ENCODE data around the gene TNS1.
"Not testable (repeated sequence)": the region's sequence is repeated elsewhere in the genome, so short reads cannot be mapped to it uniquely, and the experiment has no call there.

TNS1 gene

GRCh38 chr2:218002845-218003180 lies at the start of gene TNS1:
Gene TNS1 (minus strand): TSS chr2:218002995. CDS start chr2:218002872, 123 bp downstream.
- no peak for DNase-seq

- no peak for DNase-seq
Observed at GRCh38 chr2:218051903-218052302, 49.1 kb upstream of the TNS1 start.

DNA sequence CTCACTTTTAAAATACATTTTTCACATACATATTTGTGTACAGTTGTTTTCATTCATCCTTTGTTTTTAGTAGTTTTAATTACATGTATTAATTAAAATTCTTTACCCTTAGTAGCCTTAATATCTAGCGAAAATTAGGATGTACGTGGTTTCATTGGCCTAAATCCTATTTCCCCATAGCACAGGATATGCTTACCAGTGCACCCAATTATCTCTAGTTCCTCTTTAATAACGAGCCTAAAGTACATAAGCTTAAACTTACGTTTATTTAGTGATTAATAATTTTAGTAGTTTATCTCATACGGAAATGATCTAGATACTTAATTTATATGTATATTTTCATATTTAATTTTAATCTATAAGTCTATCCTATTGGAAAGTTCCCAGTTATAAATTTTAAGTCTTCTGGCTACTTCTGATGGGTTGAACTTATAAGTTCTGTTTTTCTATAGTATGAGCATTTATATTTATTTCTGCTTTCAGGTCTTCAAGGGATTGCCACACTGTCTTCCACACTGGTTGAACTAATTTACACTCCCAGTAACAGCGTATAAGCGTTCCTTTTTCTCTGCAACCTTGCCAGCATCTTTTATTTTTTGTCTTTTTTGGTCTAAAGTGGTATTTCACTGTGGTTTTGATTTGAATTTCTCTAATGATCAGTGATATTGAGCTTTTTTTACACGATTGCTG lies 44.9 kb upstream of the TNS1 start:
- no peak for DNase-seq

DNA sequence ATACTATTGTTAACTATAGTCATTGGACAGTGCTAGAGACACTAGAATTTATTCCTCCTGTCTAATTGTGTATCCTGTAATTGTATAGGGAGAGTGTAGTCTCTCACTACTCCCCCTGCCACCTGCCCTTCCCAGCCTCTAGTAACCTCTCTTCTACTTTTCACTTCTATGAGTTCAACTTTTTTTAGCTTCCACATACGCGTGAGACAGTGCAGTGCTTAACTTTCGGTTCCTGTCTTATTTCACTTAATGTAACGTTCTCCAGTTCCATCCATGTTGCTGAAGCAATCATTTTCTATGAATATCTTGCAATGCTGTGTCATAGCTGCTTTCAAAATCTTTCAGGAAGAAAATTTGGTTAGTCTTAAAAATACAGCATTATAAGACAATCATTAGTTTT lies 43.4 kb upstream of the TNS1 start:
- DNase-seq, result no peak

DNA sequence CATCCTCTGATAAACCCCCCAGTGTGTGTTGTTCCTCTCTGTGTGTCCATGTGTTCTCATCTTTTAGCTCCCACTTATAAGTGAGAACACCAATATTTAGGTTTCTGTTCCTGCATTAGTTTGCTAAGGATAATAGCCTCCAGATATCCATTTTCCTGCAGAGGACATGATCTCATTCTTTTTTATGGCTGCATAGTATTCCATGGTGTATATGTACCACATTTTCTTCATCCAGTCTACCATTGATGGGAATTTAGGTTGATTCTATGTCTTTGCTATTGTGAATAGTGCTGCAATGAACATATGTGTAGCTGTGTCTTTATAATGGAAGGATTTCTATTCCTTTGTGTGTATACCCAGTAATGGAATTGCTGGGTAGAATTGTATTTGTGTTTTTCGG lies 41.8 kb upstream of the TNS1 start:
- not testable (repeated sequence) for DNase-seq

GRCh38 chr2:218043701-218044109 lies 40.9 kb upstream of the TNS1 start:
- DNase-seq, result no peak

GRCh38 chr2:218043100-218043499 lies 40.3 kb upstream of the TNS1 start:
- no peak for DNase-seq

GRCh38 chr2:218041302-218042168 lies 38.7 kb upstream of the TNS1 start:
- DNase-seq, result no peak

DNA sequence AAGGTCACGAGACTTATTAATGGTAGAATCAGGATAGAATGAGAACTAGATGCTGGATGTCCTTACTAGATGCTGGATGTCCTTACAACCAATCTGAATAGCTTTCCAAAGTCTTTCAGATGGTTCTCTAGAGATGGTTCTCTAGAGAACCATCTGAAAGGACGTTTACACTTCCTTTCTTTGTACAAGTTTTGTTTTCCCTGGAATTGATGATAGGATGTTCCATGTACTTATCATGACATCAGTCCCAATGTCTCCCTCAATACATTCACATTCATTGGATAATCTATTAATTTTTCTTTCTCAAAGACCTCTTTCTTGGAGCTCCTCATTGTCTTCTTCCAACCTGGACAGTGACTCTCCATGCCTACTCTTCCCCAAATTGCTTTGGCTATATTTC lies 38.1 kb upstream of the TNS1 start:
- DNase-seq, result no peak

- no peak for DNase-seq
Observed at GRCh38 chr2:218039171-218039570, 36.4 kb upstream of the TNS1 start.

DNA sequence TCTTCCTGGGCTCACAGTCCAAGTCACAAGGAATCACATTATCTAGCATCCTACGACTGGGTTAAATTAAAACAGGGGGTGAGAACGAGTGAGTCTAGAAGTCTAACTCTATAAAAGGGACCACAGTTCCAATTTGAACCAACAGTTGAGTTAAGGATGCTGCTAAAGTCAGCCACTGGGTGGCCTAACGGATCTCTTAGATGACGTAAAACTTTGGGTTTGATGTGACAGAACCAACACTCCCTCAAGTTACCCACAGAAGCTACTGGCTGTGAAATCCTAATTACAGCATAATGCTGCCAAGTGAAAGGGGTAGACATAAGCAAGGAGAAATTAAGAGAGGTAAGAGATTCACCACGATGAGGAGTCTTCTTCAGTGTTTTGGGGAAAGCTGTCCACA lies 33.6 kb upstream of the TNS1 start:
- no peak for DNase-seq

GRCh38 chr2:218035463-218036100 lies 32.8 kb upstream of the TNS1 start:
- no peak for DNase-seq

GRCh38 chr2:218034497-218035213 lies 31.9 kb upstream of the TNS1 start:
- not testable (repeated sequence) for DNase-seq

DNA sequence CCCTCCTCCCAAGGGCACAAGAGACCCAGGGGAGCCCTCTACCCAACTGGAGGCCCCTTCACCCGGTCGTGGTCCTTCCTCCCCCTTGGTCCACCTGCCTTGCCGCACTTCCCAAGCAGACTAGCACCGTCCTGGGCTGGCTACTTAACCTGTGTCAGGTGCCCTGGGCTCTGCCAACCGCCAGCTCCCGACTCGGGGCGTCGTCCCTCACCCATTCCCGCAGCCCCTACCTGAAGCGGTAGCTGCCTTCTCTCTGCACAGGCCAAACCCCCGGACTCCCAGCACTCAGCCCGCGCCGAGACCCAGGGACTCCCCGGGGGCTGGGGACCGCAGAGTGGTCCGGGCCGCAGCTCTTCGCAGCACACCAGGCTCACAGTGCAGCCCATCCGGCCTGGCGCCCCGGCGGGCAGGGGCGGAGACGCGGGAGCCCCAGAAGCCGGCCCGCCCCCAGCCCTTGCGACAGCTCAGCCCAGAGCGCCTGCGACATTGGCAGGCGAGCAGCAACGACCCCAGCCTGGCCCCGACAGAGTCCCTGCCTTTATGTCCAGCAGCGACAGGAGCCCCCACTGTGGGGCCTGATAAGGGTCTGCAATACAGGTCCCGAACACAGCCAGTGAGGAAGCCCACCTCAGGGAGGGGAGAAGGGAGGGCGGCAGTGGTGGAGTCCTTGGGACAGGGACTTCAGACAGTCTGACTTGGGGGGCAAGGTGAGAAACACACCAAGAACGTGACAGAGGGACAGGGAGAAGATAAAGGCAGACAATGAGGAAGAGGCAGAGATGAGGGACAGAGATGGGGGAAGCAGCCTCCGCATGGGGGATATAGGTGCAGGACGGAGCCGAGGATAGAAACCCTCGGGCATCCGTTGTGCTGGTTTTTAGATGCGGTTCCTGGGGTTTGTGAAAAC lies 31.0 kb upstream of the TNS1 start:
- DNase-seq, result no peak

DNA sequence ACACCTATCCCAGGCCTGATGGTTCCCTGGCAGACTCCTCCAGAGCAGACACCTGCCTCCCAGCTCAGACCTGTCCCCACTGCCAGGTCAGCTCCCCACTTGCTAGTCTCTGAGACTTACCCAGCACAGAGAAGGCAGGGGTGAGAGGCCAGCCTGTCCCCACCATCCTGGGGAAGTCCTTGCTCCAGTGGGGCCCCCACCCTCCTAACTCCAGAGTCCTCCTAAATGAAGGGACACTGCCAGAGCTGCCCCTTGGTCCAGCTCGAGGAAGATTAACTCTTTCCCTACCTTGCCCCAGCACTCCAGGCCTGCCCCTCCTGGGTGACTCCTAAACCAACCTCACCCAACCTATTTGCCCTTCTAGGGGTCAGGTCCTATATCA lies 30.4 kb upstream of the TNS1 start:
- DNase-seq, result no peak

GRCh38 chr2:218032336-218033171 lies 29.8 kb upstream of the TNS1 start:
- DNase-seq, result no peak

DNA sequence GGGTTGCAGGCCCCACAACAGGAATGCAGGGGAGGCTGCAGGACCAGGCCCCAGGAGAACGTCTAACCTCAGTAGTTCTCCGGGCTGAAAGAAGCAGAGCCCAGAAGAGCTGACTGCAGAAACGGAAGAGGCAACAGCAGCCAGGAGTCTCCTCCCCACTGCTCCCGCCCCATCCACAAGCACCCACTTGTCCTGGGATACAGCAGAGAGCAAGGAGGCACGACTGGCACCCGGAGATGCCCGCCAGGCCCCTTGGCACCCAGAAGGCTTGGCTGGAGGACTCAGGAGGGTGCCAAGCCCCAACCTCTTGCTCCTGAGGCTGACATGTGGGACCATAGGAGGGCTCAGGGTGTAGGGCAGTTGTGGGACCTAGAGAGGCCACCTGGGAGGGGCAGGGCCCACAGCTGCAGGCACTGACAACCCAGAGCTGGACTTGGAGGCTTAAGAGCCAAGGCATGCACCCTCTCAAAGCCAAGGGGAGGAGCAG lies 29.0 kb upstream of the TNS1 start:
- no peak for DNase-seq

GRCh38 chr2:218031261-218031660 lies 28.5 kb upstream of the TNS1 start:
- DNase-seq, result no peak

DNA sequence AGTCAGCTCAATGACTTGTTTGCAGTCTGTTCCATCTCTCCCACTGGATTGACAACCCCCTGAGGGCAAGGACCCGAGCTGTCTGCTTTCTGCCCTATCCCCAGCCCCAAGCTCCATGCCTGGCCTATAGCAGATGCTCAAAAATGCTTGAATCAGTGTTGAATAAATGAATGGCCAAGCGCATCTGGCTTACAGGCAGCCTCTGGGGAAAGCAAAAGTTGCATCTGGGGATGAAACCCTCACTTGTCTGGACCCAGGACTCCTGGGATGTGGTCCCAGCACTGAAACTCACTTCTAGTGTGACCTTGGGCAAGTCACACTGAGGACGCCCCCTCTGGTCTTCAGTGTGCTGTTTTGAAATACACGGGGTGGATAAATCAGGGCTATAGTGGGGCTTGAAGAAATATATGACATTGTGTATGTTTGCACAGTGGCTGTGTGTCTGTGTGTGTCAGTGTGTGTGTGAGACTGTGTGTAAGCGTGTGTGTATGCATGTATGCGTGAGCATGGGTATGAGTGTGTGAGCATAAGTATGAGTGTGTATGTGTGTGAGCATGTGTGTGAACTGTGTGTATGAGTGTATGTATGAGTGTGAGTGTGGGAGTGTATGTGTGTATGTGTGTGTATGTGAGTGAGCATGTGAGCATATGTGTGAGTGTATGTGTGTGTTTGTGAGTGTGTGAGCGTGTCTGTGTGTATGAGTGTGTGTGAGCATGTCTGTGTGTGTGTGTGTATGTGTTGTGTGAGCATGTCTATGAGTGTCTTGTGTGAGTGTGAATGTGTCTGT lies 27.8 kb upstream of the TNS1 start:
- DNase-seq, result no peak
